PC-3 (cell line): ENCODE measurements around the gene GZF1. TPM values are rescaled to one million over a fixed set of nuclear protein-coding genes. Genes with fewer than 3 reads are reported as not detected.

Experiments used
- ATAC-seq: fragments of 200-7000 bp; cut with Tn5 transposase; 2 replicates; pipeline ENCODE4 v1.9.1; 2020; ENCODE audit warnings: mild to moderate bottlenecking, moderate library complexity
- BruUV-seq: library from RNA; stranded (reverse); fragments of 400-500 nt; replicated peaks from 2 replicates; lab custom pipeline; 2021; lab: Mats Ljungman, UMichigan
- CTCF ChIA-PET: fragments of 300-600 bp; sonication (Branson Sonifier 250); formaldehyde crosslinking; loops from one replicate; lab custom pipeline; 2022; ENCODE audit warnings: antibody characterized with exemption; lab: Charles Lee
- POLR2A ChIA-PET: fragments of 300-600 bp; sonication (Branson Sonifier 250); formaldehyde crosslinking; loops from one replicate; lab custom pipeline; 2022; ENCODE audit warnings: antibody characterized with exemption; ENCODE audit not compliant: unreplicated experiment; lab: Charles Lee
- DNase-seq: peaks from one replicate; pipeline ENCODE4 v3.0.0-alpha.2; 2015
- H2AFZ ChIP-seq: fragments of 300-600 bp; sonication (generic); 2 replicates; pipeline ENCODE4 v1.6.0; 2016; ENCODE audit warnings: antibody characterized with exemption, low read length
- H3F3A ChIP-seq: fragments of 300-600 bp; sonication (generic); one replicate; pipeline ENCODE4 v1.6.0; 2017; ENCODE audit warnings: antibody characterized with exemption, low read length, control low read depth, mild to moderate bottlenecking; ENCODE audit not compliant: unreplicated experiment
- H3K27ac ChIP-seq: fragments of 300-600 bp; sonication (generic); 2 replicates; pipeline ENCODE4 v1.5.1; 2016; ENCODE audit warnings: mild to moderate bottlenecking, low read length
- H3K27me3 ChIP-seq: fragments of 300-600 bp; sonication (generic); 2 replicates; pipeline ENCODE4 v1.6.1; 2016; ENCODE audit warnings: low read length, mixed read lengths
- H3K36me3 ChIP-seq: fragments of 300-600 bp; sonication (generic); 2 replicates; pipeline ENCODE4 v1.6.1; 2016; ENCODE audit warnings: low read depth, mixed run types, low read length, mixed read lengths
- H3K4me1 ChIP-seq: fragments of 300-600 bp; sonication (generic); 2 replicates; pipeline ENCODE4 v1.5.1; 2016; ENCODE audit warnings: low read length; ENCODE audit not compliant: insufficient read depth
- H3K4me2 ChIP-seq: fragments of 300-600 bp; sonication (generic); 2 replicates; pipeline ENCODE4 v1.6.0; 2016; ENCODE audit warnings: low read length
- H3K4me3 ChIP-seq: fragments of 300-600 bp; sonication (generic); 2 replicates; pipeline ENCODE4 v1.5.1; 2016; ENCODE audit warnings: mild to moderate bottlenecking, low read length, mixed read lengths
- H3K79me2 ChIP-seq: fragments of 300-600 bp; sonication (generic); 2 replicates; pipeline ENCODE4 v1.6.1; 2017; ENCODE audit warnings: low read length, mixed read lengths
- H3K9ac ChIP-seq: fragments of 300-600 bp; sonication (generic); 2 replicates; pipeline ENCODE4 v1.6.0; 2016; ENCODE audit warnings: mild to moderate bottlenecking, low read length
- H3K9me2 ChIP-seq: fragments of 300-600 bp; sonication (generic); replicated peaks from 2 replicates; pipeline ENCODE4 v1.6.1; 2016; ENCODE audit warnings: mixed run types, low read length, mixed read lengths
- H3K9me3 ChIP-seq: fragments of 300-600 bp; sonication (generic); 2 replicates; pipeline ENCODE4 v1.6.1; 2016; ENCODE audit warnings: low read length, mixed read lengths
- H4K20me1 ChIP-seq: fragments of 300-600 bp; sonication (generic); 2 replicates; pipeline ENCODE4 v1.6.1; 2016; ENCODE audit warnings: low read length, mixed read lengths
- EZH2 ChIP-seq: fragments of 300-600 bp; sonication (generic); IDR thresholded peaks from one replicate; pipeline ENCODE4 v1.6.1; 2017; ENCODE audit warnings: antibody characterized with exemption, mild to moderate bottlenecking, low read length; ENCODE audit not compliant: unreplicated experiment
- EZH2phosphoT487 ChIP-seq: fragments of 300-600 bp; sonication (generic); IDR thresholded peaks from 2 replicates; pipeline ENCODE4 v1.6.1; 2018; ENCODE audit warnings: mild to moderate bottlenecking, antibody characterized with exemption, low read length, borderline replicate concordance
- intact Hi-C: fragments of 100-400 bp; cut with micrococcal nuclease; formaldehyde crosslinking; loops from 2 replicates; pipeline ENCODE4 v1.9.0; 2023
- total RNA-seq: library from RNA; depleted of rRNA; stranded (reverse); fragments of >200 nt; gene quantifications from 2 replicates; pipeline ENCODE4 v1.2.3, GENCODE V29; 2014
- TF ChIP-seq, protein P1 (sequence below): fragments of 300-600 bp; sonication (generic); conservative IDR thresholded peaks from 2 replicates; pipeline ENCODE4 v1.5.1; 2017; ENCODE audit warnings: antibody characterized with exemption, low read depth, mild to moderate bottlenecking, low read length

GZF1 gene
- total RNA-seq, 1 experiment from 2014 or later: 16.0 TPM

DNA sequence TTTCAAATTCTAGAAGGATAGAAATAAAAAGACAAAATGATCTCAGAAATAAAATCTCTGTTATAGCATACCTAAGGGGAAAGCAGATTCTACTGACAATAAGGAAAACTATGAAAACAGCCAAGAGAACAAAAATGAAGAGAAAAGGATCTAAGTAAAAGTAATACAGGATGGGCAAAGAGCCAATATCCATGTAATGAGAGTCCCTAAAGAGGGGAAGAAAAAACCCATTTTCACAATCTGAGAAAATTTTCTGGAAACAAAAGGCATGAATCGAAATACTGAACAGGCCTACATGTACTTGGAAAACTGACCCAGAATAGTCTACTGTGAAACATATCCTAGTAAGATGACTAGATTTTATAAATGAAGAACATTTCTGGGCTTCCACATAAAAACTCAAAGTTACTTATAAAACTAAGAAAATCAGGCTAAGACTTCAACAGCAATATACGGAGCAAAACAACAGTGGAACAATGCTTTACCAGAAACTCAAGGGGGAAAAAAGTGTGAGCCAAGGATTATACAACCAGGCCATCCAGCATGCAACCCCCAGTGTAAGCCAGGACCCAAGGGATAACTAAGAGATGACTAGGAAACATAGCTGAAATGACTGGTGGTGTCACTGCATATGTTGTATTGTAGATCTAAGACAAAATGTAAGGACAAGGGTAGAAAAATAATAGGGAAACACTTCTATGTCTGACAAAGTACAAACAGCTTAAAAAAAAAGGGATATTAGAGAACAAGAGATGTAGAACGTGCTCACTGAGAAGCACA, 49.1 kb downstream of the GZF1 start:
- POLR2A ChIA-PET: no interaction called here
- H4K20me1 ChIP-seq: peaks cover 7% of the 10 kb centered on the region
- TF ChIP-seq, protein P1, sequence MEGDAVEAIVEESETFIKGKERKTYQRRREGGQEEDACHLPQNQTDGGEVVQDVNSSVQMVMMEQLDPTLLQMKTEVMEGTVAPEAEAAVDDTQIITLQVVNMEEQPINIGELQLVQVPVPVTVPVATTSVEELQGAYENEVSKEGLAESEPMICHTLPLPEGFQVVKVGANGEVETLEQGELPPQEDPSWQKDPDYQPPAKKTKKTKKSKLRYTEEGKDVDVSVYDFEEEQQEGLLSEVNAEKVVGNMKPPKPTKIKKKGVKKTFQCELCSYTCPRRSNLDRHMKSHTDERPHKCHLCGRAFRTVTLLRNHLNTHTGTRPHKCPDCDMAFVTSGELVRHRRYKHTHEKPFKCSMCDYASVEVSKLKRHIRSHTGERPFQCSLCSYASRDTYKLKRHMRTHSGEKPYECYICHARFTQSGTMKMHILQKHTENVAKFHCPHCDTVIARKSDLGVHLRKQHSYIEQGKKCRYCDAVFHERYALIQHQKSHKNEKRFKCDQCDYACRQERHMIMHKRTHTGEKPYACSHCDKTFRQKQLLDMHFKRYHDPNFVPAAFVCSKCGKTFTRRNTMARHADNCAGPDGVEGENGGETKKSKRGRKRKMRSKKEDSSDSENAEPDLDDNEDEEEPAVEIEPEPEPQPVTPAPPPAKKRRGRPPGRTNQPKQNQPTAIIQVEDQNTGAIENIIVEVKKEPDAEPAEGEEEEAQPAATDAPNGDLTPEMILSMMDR: no peak
- TF ChIP-seq EZH2 (no peak), EZH2phosphoT487 (no peak)
- H3K4me1 ChIP-seq: no peaks in the 10 kb centered on the region
- no peaks in the 10 kb centered on the region for H3K27me3 ChIP-seq
- H3K9me3 ChIP-seq: no peaks in the 10 kb centered on the region
- DNase-seq: no peak
- no peak overlapping the region for H3K27ac ChIP-seq
- H3K79me2 ChIP-seq: peaks cover 99% of the 10 kb centered on the region
- H3K9ac ChIP-seq: no peak overlapping the region
- no peaks in the 10 kb centered on the region for H3K9me2 ChIP-seq
- H3K36me3 ChIP-seq: no peaks in the 10 kb centered on the region
- H3K4me2 ChIP-seq: no peak overlapping the region
- ATAC-seq: no peak
- intact Hi-C loops: no loop called here
- no peaks in the 10 kb centered on the region for H3F3A ChIP-seq
- no peak overlapping the region for H2AFZ ChIP-seq
- BruUV-seq: no TSS peak
- no peak overlapping the region for H3K4me3 ChIP-seq
- CTCF ChIA-PET: no interaction called here

DNA sequence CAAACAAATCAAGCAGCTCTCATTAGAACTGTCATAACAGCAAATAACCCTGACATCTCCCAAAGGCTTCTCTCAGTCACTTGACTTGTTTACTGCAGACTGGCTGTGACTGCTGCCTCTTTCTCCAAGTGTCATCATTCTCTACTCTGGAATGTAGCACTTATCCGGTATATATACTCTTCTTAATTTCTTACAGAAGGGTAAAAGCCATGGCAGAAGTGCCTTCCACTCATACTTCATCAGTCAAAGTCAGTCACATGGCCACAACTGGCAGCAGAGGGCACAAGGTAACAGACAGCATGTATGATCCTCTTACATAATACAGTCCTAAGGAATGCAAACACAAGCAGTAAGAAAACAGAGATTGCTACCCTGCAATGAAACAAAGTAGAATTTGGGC, 50.0 kb downstream of the GZF1 start:
- Histone ChIP-seq H3K4me3 (no peak overlapping the region), H3K9me3 (no peaks in the 10 kb centered on the region), H3K4me1 (no peaks in the 10 kb centered on the region), H3K79me2 (peaks cover 98% of the 10 kb centered on the region), H3K9me2 (no peaks in the 10 kb centered on the region), H3F3A (no peaks in the 10 kb centered on the region), H3K9ac (no peak overlapping the region), H3K27me3 (no peaks in the 10 kb centered on the region), H4K20me1 (peaks cover 7% of the 10 kb centered on the region), H3K27ac (no peak overlapping the region), H2AFZ (no peak overlapping the region), H3K4me2 (no peak overlapping the region), H3K36me3 (no peaks in the 10 kb centered on the region)
- POLR2A ChIA-PET: no interaction called here
- DNase-seq (no peak), ATAC-seq (0 out of 2 replicates have a peak, but pooled peaks have one; percentile 38)
- BruUV-seq: no TSS peak
- CTCF ChIA-PET: no interaction called here
- TF ChIP-seq, protein P1: no peak
- TF ChIP-seq EZH2phosphoT487: no peak
- no peak for TF ChIP-seq EZH2
- intact Hi-C loops: no loop called here

DNA sequence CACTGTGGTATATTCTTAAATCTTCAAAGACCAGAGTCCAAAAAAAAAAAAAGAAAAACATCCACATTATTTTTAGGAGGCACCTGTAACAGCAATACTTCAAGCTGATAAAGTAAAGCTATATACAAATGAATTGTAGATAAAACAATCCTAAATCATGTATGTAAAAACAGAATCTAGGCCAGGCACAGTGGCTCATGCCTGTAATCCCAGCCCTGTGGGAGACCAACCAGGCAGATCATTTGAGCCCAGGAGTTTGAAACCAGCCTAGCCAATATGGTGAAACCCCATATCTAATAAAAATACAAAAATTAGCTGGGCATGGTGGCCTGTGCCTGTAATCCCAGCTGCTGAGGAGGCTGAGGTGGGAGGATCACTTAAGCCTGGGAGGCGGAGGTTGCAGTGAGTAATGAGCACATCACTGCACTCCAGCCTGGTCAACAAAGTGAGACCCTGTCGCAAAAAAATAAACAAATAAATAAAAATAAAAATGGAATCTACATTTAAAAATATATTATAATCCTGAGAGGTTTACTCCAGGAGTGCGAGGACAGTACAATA, 52.0 kb downstream of the GZF1 start:
- Histone ChIP-seq H3K4me1 (no peaks in the 10 kb centered on the region), H3F3A (no peaks in the 10 kb centered on the region), H3K4me3 (no peak overlapping the region), H3K79me2 (peaks cover 98% of the 10 kb centered on the region), H3K9me2 (no peaks in the 10 kb centered on the region), H3K27ac (no peak overlapping the region), H4K20me1 (peaks cover 7% of the 10 kb centered on the region), H2AFZ (no peak overlapping the region), H3K36me3 (no peaks in the 10 kb centered on the region), H3K4me2 (no peak overlapping the region), H3K27me3 (no peaks in the 10 kb centered on the region), H3K9me3 (no peaks in the 10 kb centered on the region), H3K9ac (no peak overlapping the region)
- TF ChIP-seq EZH2 (no peak), EZH2phosphoT487 (no peak)
- TF ChIP-seq, protein P1: no peak
- DNase-seq (no peak), ATAC-seq (no peak)
- no TSS peak for BruUV-seq
- ChIA-PET POLR2A (no interaction called here), CTCF (no interaction called here)
- intact Hi-C loops: no loop called here
